Nephron (organoid): ENCODE measurements around the gene MROH8.
A peak's percentile ranks its signal among the peaks of the same experiment; 100 is the strongest.

Source experiments
- H3K27ac Mint-ChIP-seq, 3 experiments: 2 replicates each; pipeline ENCODE4 v1.8.0; 2020; ENCODE audit warnings: mixed read lengths in 3 of 3, mild to moderate bottlenecking in 2 of 3, moderate library complexity in 1 of 3
- H3K27me3 Mint-ChIP-seq: 2 replicates; pipeline ENCODE4 v1.8.0; 2021; ENCODE audit warnings: low read depth, mild to moderate bottlenecking, moderate library complexity, mixed read lengths
- H3K36me3 Mint-ChIP-seq: 2 replicates; pipeline ENCODE4 v1.8.0; 2020; ENCODE audit warnings: low read depth, mixed read lengths
- H3K4me1 Mint-ChIP-seq: 2 replicates; pipeline ENCODE4 v1.8.0; 2020; ENCODE audit warnings: mixed read lengths
- H3K4me3 Mint-ChIP-seq, 3 experiments: 2 replicates each; pipeline ENCODE4 v1.8.0; 2020; ENCODE audit warnings: mild to moderate bottlenecking in 3 of 3, mixed read lengths in 3 of 3, moderate library complexity in 2 of 3
- H3K9me3 Mint-ChIP-seq: 2 replicates; pipeline ENCODE4 v1.8.0; 2020; ENCODE audit warnings: mixed read lengths
- TF ChIP-seq, protein P1 (sequence below), 3 experiments: fragments of 200-600 bp; sonication (generic); IDR thresholded peaks; one replicate each; pipeline ENCODE4 v1.5.0; 2021; ENCODE audit warnings: antibody characterized with exemption in 3 of 3; ENCODE audit not compliant: unreplicated experiment in 3 of 3

Gene MROH8

DNA sequence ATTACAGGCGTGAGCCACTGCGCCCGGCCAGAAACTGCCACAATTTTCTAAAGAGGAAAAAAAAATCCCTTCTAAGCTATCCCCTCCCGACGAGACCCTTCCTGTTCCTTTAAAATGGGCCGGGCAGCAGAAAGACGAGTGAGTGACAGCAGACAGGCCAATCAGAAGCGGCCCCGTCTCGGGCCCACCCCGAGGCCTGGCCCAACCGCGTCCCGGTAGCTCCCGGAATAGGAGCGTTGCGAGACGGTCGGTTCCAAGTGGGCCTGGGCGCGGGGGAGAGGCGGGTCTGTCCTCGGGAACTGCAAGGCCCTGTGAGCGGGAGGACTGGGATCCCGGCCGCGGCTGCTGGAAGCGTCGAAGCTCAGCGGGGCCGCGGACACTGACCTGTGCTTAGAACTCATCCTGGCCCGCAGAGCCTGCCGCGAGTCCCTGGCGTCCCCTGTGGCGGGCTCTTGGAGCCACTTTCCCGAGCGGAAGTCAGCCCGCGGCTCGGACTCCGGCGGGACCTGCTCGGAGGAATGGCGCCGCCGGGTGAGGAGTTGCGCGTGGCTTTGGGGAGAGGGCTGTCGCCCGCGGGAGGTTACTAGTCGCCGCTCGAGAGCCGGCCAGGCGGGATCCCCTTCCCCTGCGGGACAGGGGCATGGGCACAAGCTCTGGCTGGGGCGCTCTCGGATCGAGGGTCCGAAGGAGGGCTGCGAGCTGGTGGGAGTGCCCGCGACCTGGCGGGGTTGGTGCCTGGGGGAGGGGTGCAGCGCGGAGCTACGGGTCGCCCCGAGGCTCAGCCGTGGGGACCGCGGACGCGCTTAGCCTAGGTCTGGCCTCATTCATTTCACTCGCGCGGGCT lies at the start of gene MROH8, which contains the start of gene RPN2:
TSS of gene MROH8 (minus strand) at position 710 of the 844 bp plus-strand sequence.
TSS of gene RPN2 (plus strand) at position 492 of the 844 bp plus-strand sequence. CDS start at position 519, 27 bp downstream.
- Mint-ChIP-seq H3K27ac (peak within 1 kb of the TSS; percentile 100), H3K36me3 (peaks cover 18% of the 10 kb centered on the region), H3K9me3 (no peaks in the 10 kb centered on the region), H3K4me1 (peaks cover 32% of the 10 kb centered on the region), H3K4me3 (peak within 1 kb of the TSS; percentile 95 to 98 (median 96)), H3K27me3 (peaks cover 4% of the 10 kb centered on the region)
- TF ChIP-seq, protein P1, sequence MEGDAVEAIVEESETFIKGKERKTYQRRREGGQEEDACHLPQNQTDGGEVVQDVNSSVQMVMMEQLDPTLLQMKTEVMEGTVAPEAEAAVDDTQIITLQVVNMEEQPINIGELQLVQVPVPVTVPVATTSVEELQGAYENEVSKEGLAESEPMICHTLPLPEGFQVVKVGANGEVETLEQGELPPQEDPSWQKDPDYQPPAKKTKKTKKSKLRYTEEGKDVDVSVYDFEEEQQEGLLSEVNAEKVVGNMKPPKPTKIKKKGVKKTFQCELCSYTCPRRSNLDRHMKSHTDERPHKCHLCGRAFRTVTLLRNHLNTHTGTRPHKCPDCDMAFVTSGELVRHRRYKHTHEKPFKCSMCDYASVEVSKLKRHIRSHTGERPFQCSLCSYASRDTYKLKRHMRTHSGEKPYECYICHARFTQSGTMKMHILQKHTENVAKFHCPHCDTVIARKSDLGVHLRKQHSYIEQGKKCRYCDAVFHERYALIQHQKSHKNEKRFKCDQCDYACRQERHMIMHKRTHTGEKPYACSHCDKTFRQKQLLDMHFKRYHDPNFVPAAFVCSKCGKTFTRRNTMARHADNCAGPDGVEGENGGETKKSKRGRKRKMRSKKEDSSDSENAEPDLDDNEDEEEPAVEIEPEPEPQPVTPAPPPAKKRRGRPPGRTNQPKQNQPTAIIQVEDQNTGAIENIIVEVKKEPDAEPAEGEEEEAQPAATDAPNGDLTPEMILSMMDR (IDR thresholded peaks at IDR 0.05; ENCODE audit: unreplicated experiment in 3 of 3): no peak

- Mint-ChIP-seq H3K4me3 (no peak overlapping the region), H3K27me3 (no peaks in the 10 kb centered on the region), H3K4me1 (peaks cover 72% of the 10 kb centered on the region), H3K36me3 (peaks cover 92% of the 10 kb centered on the region), H3K27ac (peak overlapping the region in 1 of 3 experiments; percentile 67), H3K9me3 (no peaks in the 10 kb centered on the region)
- TF ChIP-seq, protein P1 (IDR thresholded peaks at IDR 0.05; ENCODE audit: unreplicated experiment in 3 of 3): no peak
Measured at GRCh38 chr20:37228656-37229055, 49.3 kb upstream of the MROH8 start.

DNA sequence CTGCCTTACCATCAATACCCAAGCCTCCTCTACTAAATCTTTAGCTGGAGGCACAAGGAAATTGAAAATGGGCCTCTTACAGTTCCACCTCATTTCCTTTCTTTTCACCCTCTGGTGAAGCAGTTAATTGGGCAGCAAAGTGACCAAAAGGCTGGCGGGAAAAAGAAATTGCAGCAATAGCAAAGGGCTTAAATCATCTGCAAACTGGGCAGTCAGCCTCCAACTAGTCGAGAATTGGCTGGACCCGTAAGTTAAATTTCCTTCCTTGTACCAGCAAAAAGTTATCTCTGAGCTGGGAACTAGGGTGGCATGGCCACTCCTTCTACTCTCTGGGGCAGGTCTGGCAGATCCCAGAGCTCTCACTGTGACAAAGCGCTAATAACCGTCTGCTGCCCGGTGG lies 48.7 kb upstream of the MROH8 start:
- Mint-ChIP-seq H3K4me1 (peaks cover 68% of the 10 kb centered on the region), H3K36me3 (peaks cover 93% of the 10 kb centered on the region), H3K4me3 (no peak overlapping the region), H3K9me3 (no peaks in the 10 kb centered on the region), H3K27me3 (no peaks in the 10 kb centered on the region), H3K27ac (peak overlapping the region in 2 of 3 experiments; percentile 61 to 67)
- TF ChIP-seq, protein P1 (IDR thresholded peaks at IDR 0.05; ENCODE audit: unreplicated experiment in 3 of 3): no peak

- H3K4me1 Mint-ChIP-seq: peaks cover 62% of the 10 kb centered on the region
- H3K4me3 Mint-ChIP-seq: no peak overlapping the region
- no peaks in the 10 kb centered on the region for H3K27me3 Mint-ChIP-seq
- H3K9me3 Mint-ChIP-seq: no peaks in the 10 kb centered on the region
- peak overlapping the region in 2 of 3 experiments; percentile 7 to 67 for H3K27ac Mint-ChIP-seq
- TF ChIP-seq, protein P1 (IDR thresholded peaks at IDR 0.05; ENCODE audit: unreplicated experiment in 3 of 3): no peak
- peaks cover 85% of the 10 kb centered on the region for H3K36me3 Mint-ChIP-seq
Measured at GRCh38 chr20:37226889-37227288, 47.5 kb upstream of the MROH8 start.

DNA sequence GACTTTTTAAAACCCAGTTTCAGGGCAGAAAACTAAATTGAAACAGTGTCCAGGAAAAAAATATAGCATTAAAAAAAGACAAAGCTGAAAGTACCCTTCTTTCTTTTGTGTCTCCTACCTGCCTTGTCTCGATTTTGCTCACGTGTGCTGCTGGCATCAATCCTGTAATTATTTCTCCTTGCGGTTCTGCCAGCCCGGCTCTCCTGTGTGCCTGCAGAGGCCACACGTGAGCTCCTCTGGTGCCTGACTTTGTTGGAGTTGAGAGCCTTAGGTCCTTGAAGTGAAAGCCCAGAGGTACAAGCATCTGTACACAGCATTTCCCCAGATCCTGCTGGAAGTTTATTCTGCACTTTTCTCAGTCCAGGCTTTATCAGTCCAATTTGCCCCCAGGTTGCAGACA lies 45.8 kb upstream of the MROH8 start:
- H3K9me3 Mint-ChIP-seq: no peaks in the 10 kb centered on the region
- no peak overlapping the region for H3K4me3 Mint-ChIP-seq
- peaks cover 51% of the 10 kb centered on the region for H3K4me1 Mint-ChIP-seq
- H3K36me3 Mint-ChIP-seq: peaks cover 68% of the 10 kb centered on the region
- H3K27me3 Mint-ChIP-seq: no peaks in the 10 kb centered on the region
- H3K27ac Mint-ChIP-seq: peak overlapping the region in 1 of 3 experiments; percentile 10
- TF ChIP-seq, protein P1 (IDR thresholded peaks at IDR 0.05; ENCODE audit: unreplicated experiment in 3 of 3): no peak
